GM23338 (cell line): ENCODE measurements around the gene KIAA2012. TPM values are rescaled to one million over a fixed set of nuclear protein-coding genes. Genes with fewer than 3 reads are reported as not detected.

Experiments used
- ATAC-seq: fragments of 200-7000 bp; cut with Tn5 transposase; 3 replicates; pipeline ENCODE4 v1.9.1; 2020
- DNase-seq: peaks from one replicate; pipeline ENCODE4 v3.0.0-alpha.2; 2015; ENCODE audit warnings: low spot score
- H2AFZ ChIP-seq: fragments of 200-600 bp; sonication (generic); 2 replicates; pipeline ENCODE4 v1.8.0; 2016; ENCODE audit warnings: antibody characterized with exemption, mild to moderate bottlenecking, moderate library complexity
- H3F3A ChIP-seq: fragments of 200-600 bp; sonication (generic); replicated peaks from 2 replicates; pipeline ENCODE4 v1.8.0; 2017; ENCODE audit warnings: antibody characterized with exemption, mixed run types, low read depth
- H3K27ac ChIP-seq: fragments of 200-600 bp; sonication (generic); 2 replicates; pipeline ENCODE4 v1.6.1; 2016; ENCODE audit warnings: low read depth
- H3K27me3 ChIP-seq: fragments of 200-600 bp; sonication (generic); 2 replicates; pipeline ENCODE4 v1.8.0; 2016; ENCODE audit warnings: mild to moderate bottlenecking, mixed run types, moderate library complexity; ENCODE audit not compliant: insufficient read depth
- H3K36me3 ChIP-seq: fragments of 200-600 bp; sonication (generic); 2 replicates; pipeline ENCODE4 v1.8.0; 2016; ENCODE audit warnings: mild to moderate bottlenecking; ENCODE audit not compliant: insufficient read depth
- H3K4me1 ChIP-seq: fragments of 200-600 bp; sonication (generic); 2 replicates; pipeline ENCODE4 v1.8.0; 2016; ENCODE audit warnings: mild to moderate bottlenecking, moderate library complexity; ENCODE audit not compliant: insufficient read depth
- H3K4me2 ChIP-seq: fragments of 200-600 bp; sonication (generic); 2 replicates; pipeline ENCODE4 v1.7.1; 2017; ENCODE audit warnings: mixed run types
- H3K4me3 ChIP-seq: fragments of 200-600 bp; sonication (generic); 2 replicates; pipeline ENCODE4 v1.6.1; 2016; ENCODE audit warnings: mixed run types
- H3K79me2 ChIP-seq: fragments of 200-600 bp; sonication (generic); replicated peaks from 2 replicates; pipeline ENCODE4 v1.8.0; 2017; ENCODE audit warnings: mild to moderate bottlenecking; ENCODE audit not compliant: insufficient read depth
- H3K9me2 ChIP-seq: fragments of 200-600 bp; sonication (generic); 2 replicates; pipeline ENCODE4 v1.8.0; 2017; ENCODE audit not compliant: insufficient read depth
- H4K20me1 ChIP-seq: fragments of 200-600 bp; sonication (generic); replicated peaks from 2 replicates; pipeline ENCODE4 v1.8.0; 2017; ENCODE audit warnings: mild to moderate bottlenecking; ENCODE audit not compliant: insufficient read depth
- H3K27ac Mint-ChIP-seq: 2 replicates; pipeline ENCODE4 v1.8.0; 2020; ENCODE audit warnings: inconsistent platforms, mild to moderate bottlenecking, moderate library complexity, mixed read lengths
- H3K27me3 Mint-ChIP-seq: 3 replicates; pipeline ENCODE4 v1.8.0; 2022; ENCODE audit warnings: low read depth, mild to moderate bottlenecking, moderate library complexity, mixed read lengths, inconsistent platforms; ENCODE audit not compliant: insufficient read depth, poor library complexity
- H3K36me3 Mint-ChIP-seq: 3 replicates; pipeline ENCODE4 v1.8.0; 2021; ENCODE audit warnings: low read depth, mild to moderate bottlenecking, inconsistent platforms, moderate library complexity, mixed read lengths
- H3K4me1 Mint-ChIP-seq: 3 replicates; pipeline ENCODE4 v1.8.0; 2020; ENCODE audit warnings: mild to moderate bottlenecking, inconsistent platforms, mixed read lengths
- H3K4me3 Mint-ChIP-seq: 3 replicates; pipeline ENCODE4 v1.8.0; 2021; ENCODE audit warnings: moderate library complexity, mild to moderate bottlenecking, inconsistent platforms, mixed read lengths
- H3K9me3 Mint-ChIP-seq: 3 replicates; pipeline ENCODE4 v1.8.0; 2020; ENCODE audit warnings: moderate library complexity, mild to moderate bottlenecking, inconsistent platforms, mixed read lengths
- CREB1 ChIP-seq: fragments of 250-450 bp; sonication (Bioruptor Pico); IDR thresholded peaks from 2 replicates; pipeline ENCODE4 v1.5.0; 2020; ENCODE audit warnings: low read depth, mild to moderate bottlenecking, moderate library complexity
- CTCF ChIP-seq, 2 experiments: fragments of 200-600 bp in 1 of 2; sonication (generic) in 1 of 2; conservative IDR thresholded peaks; 2 replicates each; pipeline versions ENCODE4 v1.5.1 to v1.6.1; 2016 to 2017; ENCODE audit warnings: antibody characterized with exemption in 2 of 2, low read depth in 2 of 2, mild to moderate bottlenecking in 2 of 2, moderate library complexity in 1 of 2
- ETS1 ChIP-seq: IDR thresholded peaks from 2 replicates; pipeline ENCODE4 v1.6.1; 2016; ENCODE audit warnings: antibody characterized with exemption
- EZH2 ChIP-seq: fragments of 200-600 bp; sonication (generic); IDR thresholded peaks from one replicate; pipeline ENCODE4 v1.8.0; 2017; ENCODE audit warnings: antibody characterized with exemption, mild to moderate bottlenecking, low read depth; ENCODE audit not compliant: unreplicated experiment
- EZH2phosphoT487 ChIP-seq: fragments of 200-600 bp; sonication (generic); IDR thresholded peaks from one replicate; pipeline ENCODE4 v1.8.1; 2018; ENCODE audit warnings: antibody characterized with exemption; ENCODE audit not compliant: unreplicated experiment
- NANOG ChIP-seq: IDR thresholded peaks from 2 replicates; pipeline ENCODE4 v1.6.1; 2016; ENCODE audit warnings: antibody characterized with exemption, borderline replicate concordance
- POLR2AphosphoS5 ChIP-seq: IDR thresholded peaks from 2 replicates; pipeline ENCODE4 v1.6.1; 2016; ENCODE audit warnings: antibody characterized with exemption, low read depth
- ZNF331 ChIP-seq: fragments of 250-450 bp; sonication (Bioruptor Pico); IDR thresholded peaks from 2 replicates; pipeline ENCODE4 v1.5.0; 2020; ENCODE audit warnings: low read depth, mild to moderate bottlenecking, moderate library complexity
- ZNF462 ChIP-seq: fragments of 250-450 bp; sonication (Bioruptor Pico); IDR thresholded peaks from 2 replicates; pipeline ENCODE4 v1.5.0; 2020; ENCODE audit warnings: mild to moderate bottlenecking, moderate library complexity
- polyA plus RNA-seq: library from polyadenylated mRNA; unstranded; fragments of >200 nt; fragmentation: Nextera tagmentation; extraction: Ambion mirVana; gene quantifications from 2 replicates; pipeline ENCODE4 v1.2.1, GENCODE V29; 2016
- total RNA-seq: library from RNA; depleted of rRNA; stranded (reverse); fragments of >200 nt; shearing (Covaris generic); gene quantifications from 2 replicates; pipeline ENCODE4 v1.2.3, GENCODE V29; 2014

KIAA2012 gene
- total and polyA plus RNA-seq, 2 experiments from 2014 or later, result 0.03 to 0.08 TPM

GRCh38 chr2:202104286-202104870 lies 31.3 kb downstream of the KIAA2012 start:
- no peak overlapping the region for H3K27ac Mint-ChIP-seq
- H2AFZ ChIP-seq, result peak overlapping the region; percentile 89; the same call in 1 of the 2 replicates

GRCh38 chr2:202105025-202105424 lies 32.0 kb downstream of the KIAA2012 start:
- no peak for DNase-seq
- no peaks in the 10 kb centered on the region for H3K9me2 ChIP-seq
- no peak for TF ChIP-seq CREB1 (CRISPR knock-in tag)
- no peak for TF ChIP-seq EZH2
- no peak for TF ChIP-seq ETS1
- no peak for TF ChIP-seq EZH2phosphoT487
- TF ChIP-seq ZNF462 (CRISPR knock-in tag), result no peak
- no peak for TF ChIP-seq POLR2AphosphoS5
- no peak for TF ChIP-seq ZNF331 (CRISPR knock-in tag)
- TF ChIP-seq NANOG, result no peak

More at GRCh38 chr2:202104286-202104870, 31.3 kb downstream of the KIAA2012 start:
- Histone ChIP-seq H3F3A (no peaks in the 10 kb centered on the region), H3K36me3 (no peaks in the 10 kb centered on the region), H4K20me1 (no peaks in the 10 kb centered on the region), H3K27me3 (no peaks in the 10 kb centered on the region), H3K9me2 (no peaks in the 10 kb centered on the region), H3K4me1 (peaks cover 15% of the 10 kb centered on the region; the same call in 1 of the 2 replicates), H3K79me2 (no peaks in the 10 kb centered on the region), H3K4me3 (no peak overlapping the region), H3K27ac (no peak overlapping the region), H3K4me2 (no peak overlapping the region)
- Mint-ChIP-seq H3K4me3 (no peak overlapping the region), H3K4me1 (peaks cover 23% of the 10 kb centered on the region), H3K9me3 (no peaks in the 10 kb centered on the region), H3K27me3 (no peaks in the 10 kb centered on the region), H3K36me3 (no peaks in the 10 kb centered on the region)
- ATAC-seq (peak; percentile 84), DNase-seq (peak; percentile 86)
- TF ChIP-seq EZH2phosphoT487 (no peak), CTCF (conservative IDR thresholded peaks at IDR 0.05; ENCODE audit: low read depth in 2 of 2) (peak; percentile 95 to 99)

More at GRCh38 chr2:202105025-202105424, 32.0 kb downstream of the KIAA2012 start:
- no peak for ATAC-seq
- Histone ChIP-seq H3K4me1 (peaks cover 16% of the 10 kb centered on the region), H3K4me2 (no peak overlapping the region), H3K27ac (no peak overlapping the region), H3K36me3 (no peaks in the 10 kb centered on the region), H3F3A (no peaks in the 10 kb centered on the region), H3K79me2 (no peaks in the 10 kb centered on the region), H3K27me3 (no peaks in the 10 kb centered on the region), H2AFZ (peak overlapping the region; percentile 89), H3K4me3 (no peak overlapping the region), H4K20me1 (no peaks in the 10 kb centered on the region)
- no peaks in the 10 kb centered on the region for H3K27me3 Mint-ChIP-seq
- no peak overlapping the region for H3K27ac Mint-ChIP-seq
- H3K4me3 Mint-ChIP-seq, result no peak overlapping the region
- H3K36me3 Mint-ChIP-seq, result no peaks in the 10 kb centered on the region
- H3K9me3 Mint-ChIP-seq, result no peaks in the 10 kb centered on the region
- H3K4me1 Mint-ChIP-seq, result peaks cover 29% of the 10 kb centered on the region
